Transverse colon (tissue), 4 donors: ENCODE measurements around the gene GPR176. TPM values are rescaled to one million over a fixed set of nuclear protein-coding genes. Genes with fewer than 3 reads are reported as not detected.

Experiments
- DNase-seq: peaks from one replicate; pipeline ENCODE4 v3.0.0-alpha.2; 2019
- H3K27ac ChIP-seq, 4 donors: fragments of 200-600 bp; sonication (generic); 2 replicates each; pipeline ENCODE4 v1.5.1; 2016 to 2018; ENCODE audit warnings: inconsistent platforms in 4 of 4
- H3K27me3 ChIP-seq: fragments of 200-600 bp; sonication (generic); 2 replicates; pipeline ENCODE4 v1.5.1; 2017; ENCODE audit warnings: inconsistent platforms
- H3K36me3 ChIP-seq, 4 donors: fragments of 200-600 bp; sonication (generic); 2 replicates each; pipeline ENCODE4 v1.5.1; 2017 to 2019; ENCODE audit warnings: inconsistent platforms in 4 of 4
- H3K4me1 ChIP-seq, 4 donors: fragments of 200-600 bp; sonication (generic); 2 replicates each; pipeline ENCODE4 v1.5.1; 2017 to 2020; ENCODE audit warnings: inconsistent platforms in 4 of 4
- H3K4me3 ChIP-seq, 4 donors: fragments of 200-600 bp; sonication (generic); 1 replicate in 1 of 4; 2 replicates in 3 of 4; pipeline versions ENCODE4 v1.5.1 to v1.6.1; 2017 to 2019; ENCODE audit warnings: inconsistent platforms in 4 of 4
- H3K9me3 ChIP-seq, 2 donors: fragments of 200-600 bp; sonication (generic); 2 replicates each; pipeline ENCODE4 v1.5.1; 2017 to 2019; ENCODE audit warnings: inconsistent platforms in 2 of 2
- EP300 ChIP-seq: sonication (generic); formaldehyde crosslinking; IDR thresholded peaks from one replicate; pipeline ENCODE4 v1.6.1; 2017; ENCODE audit warnings: antibody characterized with exemption, low read depth
- POLR2A ChIP-seq: fragments of 450-650 bp; IDR thresholded peaks from one replicate; pipeline ENCODE4 v1.6.1; 2016; ENCODE audit warnings: antibody characterized with exemption, mild to moderate bottlenecking, moderate library complexity
- POLR2AphosphoS5 ChIP-seq, 3 donors: sonication (generic); formaldehyde crosslinking; IDR thresholded peaks; one replicate each; pipeline ENCODE4 v1.6.1; 2016; ENCODE audit warnings: antibody characterized with exemption in 3 of 3
- WGBS, 2 donors: methylation state at CpG; one replicate each; pipeline ENCODE4 v1.1.5; 2018; ENCODE audit warnings: low coverage in 1 of 2; 5-methylcytosine and 5-hydroxymethylcytosine counted together
- in situ Hi-C, 4 donors: fragments of 200-750 bp; cut with MboI; loops; one replicate each; pipeline versions ENCODE4 v1.15.0 to v1.15.1; 2017; ENCODE audit warnings: low sequenced_read_pairs in 3 of 4, low pct_ligation_motif_present in 1 of 4, low pct_unique_long_range_greater_than_20kb in 1 of 4
- intact Hi-C: fragments of 100-400 bp; cut with DNase I; formaldehyde crosslinking; loops from one replicate; pipeline ENCODE4 v1.15.1; 2023; ENCODE audit warnings: low total_unique reads
- total RNA-seq, 4 donors: library from RNA; depleted of rRNA; stranded (reverse); fragments of >200 nt; gene quantifications; one replicate each; pipeline ENCODE4 v1.1.0, GENCODE V29; 2016
- TF ChIP-seq, protein P1 (sequence below), 5 experiments: fragments of 200-600 bp in 3 of 5; fragments of 450-650 bp in 2 of 5; sonication (generic) in 3 of 5; IDR thresholded peaks; 1 replicate in 2 of 5; 2 replicates in 3 of 5; pipeline ENCODE4 v1.5.1; 2016 to 2017; ENCODE audit warnings: antibody characterized with exemption in 5 of 5, inconsistent platforms in 3 of 5, mild to moderate bottlenecking in 2 of 5, moderate library complexity in 1 of 5

The GPR176 gene
- total RNA-seq, 4 donors from 2014 or later, result 1.6 to 10.9 (median 2.5) TPM; not detected in 1

DNA sequence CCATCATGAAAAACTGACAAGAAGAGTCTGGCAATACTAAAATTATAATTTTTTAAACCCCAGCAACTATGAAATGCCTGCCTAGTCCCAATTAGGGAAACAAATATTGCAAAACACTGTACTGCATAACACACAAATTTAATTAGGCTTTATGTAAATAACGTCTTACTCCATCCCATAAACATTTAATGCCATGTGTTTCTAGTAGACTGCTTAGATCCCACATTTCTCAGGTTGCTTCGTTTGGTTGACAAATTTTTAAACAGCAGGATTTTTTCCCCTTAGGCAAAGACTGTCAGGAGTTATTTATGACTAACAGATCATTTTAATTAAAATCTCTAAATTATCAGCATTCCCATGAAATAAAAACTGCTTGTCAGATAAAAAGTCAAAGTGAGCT, 43.7 kb upstream of the GPR176 start:
- H3K9me3 ChIP-seq, result no peaks in the 10 kb centered on the region
- no peak for TF ChIP-seq EP300
- WGBS, 2 donors, result 49 to 80% methylated on average over 2 of the region's 2 CpGs
- in situ Hi-C loops (no loop called here), intact Hi-C loops (no loop called here)
- H3K4me1 ChIP-seq, result peaks cover 0 to 2% (median 0%) of the 10 kb centered on the region in 4 donors
- DNase-seq, result no peak
- H3K27me3 ChIP-seq, result no peaks in the 10 kb centered on the region
- peaks cover 0 to 17% (median 7%) of the 10 kb centered on the region in 4 donors for H3K36me3 ChIP-seq
- H3K27ac ChIP-seq, result no peak overlapping the region
- H3K4me3 ChIP-seq, result no peak overlapping the region

DNA sequence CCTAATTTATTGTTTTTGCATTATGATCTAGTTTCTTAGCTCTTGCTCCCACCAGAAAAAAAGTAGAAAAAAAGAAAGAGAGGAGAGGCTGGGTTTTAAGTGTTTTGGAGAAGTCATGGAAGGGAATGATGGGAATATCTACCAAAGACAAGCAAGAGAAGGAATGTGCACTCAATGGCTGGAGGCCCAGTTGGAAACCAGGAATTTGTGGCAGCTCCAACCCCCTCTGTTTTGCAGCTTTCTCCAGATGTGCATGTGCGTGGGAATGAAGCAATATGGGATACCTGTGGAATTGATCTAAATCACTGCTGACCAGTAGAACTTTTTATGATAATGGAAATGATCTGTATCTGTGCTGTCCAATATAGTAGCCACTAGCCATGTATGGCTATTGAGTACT, 41.0 kb upstream of the GPR176 start:
- Histone ChIP-seq H3K4me3 (no peak overlapping the region), H3K4me1 (peaks cover 0 to 2% (median 0%) of the 10 kb centered on the region in 4 donors), H3K27me3 (no peaks in the 10 kb centered on the region), H3K36me3 (peaks cover 0 to 33% (median 7%) of the 10 kb centered on the region in 4 donors), H3K9me3 (no peaks in the 10 kb centered on the region), H3K27ac (no peak overlapping the region)
- in situ Hi-C loops, result no loop called here
- 92% methylated on average over 1 of the region's 1 CpG; no CpG with 5 or more reads in 1 of the 2 donors for WGBS, 2 donors
- no peak for DNase-seq
- TF ChIP-seq, protein P1, sequence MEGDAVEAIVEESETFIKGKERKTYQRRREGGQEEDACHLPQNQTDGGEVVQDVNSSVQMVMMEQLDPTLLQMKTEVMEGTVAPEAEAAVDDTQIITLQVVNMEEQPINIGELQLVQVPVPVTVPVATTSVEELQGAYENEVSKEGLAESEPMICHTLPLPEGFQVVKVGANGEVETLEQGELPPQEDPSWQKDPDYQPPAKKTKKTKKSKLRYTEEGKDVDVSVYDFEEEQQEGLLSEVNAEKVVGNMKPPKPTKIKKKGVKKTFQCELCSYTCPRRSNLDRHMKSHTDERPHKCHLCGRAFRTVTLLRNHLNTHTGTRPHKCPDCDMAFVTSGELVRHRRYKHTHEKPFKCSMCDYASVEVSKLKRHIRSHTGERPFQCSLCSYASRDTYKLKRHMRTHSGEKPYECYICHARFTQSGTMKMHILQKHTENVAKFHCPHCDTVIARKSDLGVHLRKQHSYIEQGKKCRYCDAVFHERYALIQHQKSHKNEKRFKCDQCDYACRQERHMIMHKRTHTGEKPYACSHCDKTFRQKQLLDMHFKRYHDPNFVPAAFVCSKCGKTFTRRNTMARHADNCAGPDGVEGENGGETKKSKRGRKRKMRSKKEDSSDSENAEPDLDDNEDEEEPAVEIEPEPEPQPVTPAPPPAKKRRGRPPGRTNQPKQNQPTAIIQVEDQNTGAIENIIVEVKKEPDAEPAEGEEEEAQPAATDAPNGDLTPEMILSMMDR (IDR thresholded peaks at IDR 0.05), result no peak
- TF ChIP-seq POLR2AphosphoS5 (IDR thresholded peaks at IDR 0.05), result no peak
- no peak for TF ChIP-seq POLR2A
- TF ChIP-seq EP300, result no peak
- intact Hi-C loops, result no loop called here

DNA sequence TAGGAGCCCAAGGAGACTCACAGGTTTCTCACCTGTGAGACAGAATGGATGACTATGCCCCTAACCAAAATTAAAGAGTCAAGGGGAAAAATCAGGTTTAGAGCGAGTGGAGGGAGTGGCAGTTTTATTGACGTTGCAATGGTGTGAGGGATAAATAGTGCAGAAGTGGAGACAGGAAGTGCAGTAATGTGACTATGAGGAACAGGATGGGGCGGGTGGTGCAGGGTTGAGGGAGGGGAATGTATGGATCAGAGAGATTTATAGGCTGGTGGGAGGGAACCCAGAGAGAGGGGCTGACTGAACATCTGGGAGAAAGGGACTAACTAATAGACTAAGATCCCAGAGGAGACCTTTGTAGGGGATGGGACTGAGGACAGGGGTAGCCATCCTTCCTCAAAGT, 40.3 kb upstream of the GPR176 start:
- in situ Hi-C loops (no loop called here), intact Hi-C loops (no loop called here)
- no peaks in the 10 kb centered on the region for H3K27me3 ChIP-seq
- TF ChIP-seq EP300 (no peak), POLR2A (no peak), POLR2AphosphoS5 (IDR thresholded peaks at IDR 0.05) (no peak)
- TF ChIP-seq, protein P1 (IDR thresholded peaks at IDR 0.05), result no peak
- H3K27ac ChIP-seq, result no peak overlapping the region
- no peak for DNase-seq
- 55 to 57% methylated on average over 2 to 3 of the region's 3 CpGs for WGBS, 2 donors
- no peak overlapping the region for H3K4me3 ChIP-seq
- peaks cover 0 to 2% (median 0%) of the 10 kb centered on the region in 4 donors for H3K4me1 ChIP-seq
- H3K36me3 ChIP-seq, result peaks cover 0 to 39% (median 10%) of the 10 kb centered on the region in 4 donors
- H3K9me3 ChIP-seq, result no peaks in the 10 kb centered on the region

DNA sequence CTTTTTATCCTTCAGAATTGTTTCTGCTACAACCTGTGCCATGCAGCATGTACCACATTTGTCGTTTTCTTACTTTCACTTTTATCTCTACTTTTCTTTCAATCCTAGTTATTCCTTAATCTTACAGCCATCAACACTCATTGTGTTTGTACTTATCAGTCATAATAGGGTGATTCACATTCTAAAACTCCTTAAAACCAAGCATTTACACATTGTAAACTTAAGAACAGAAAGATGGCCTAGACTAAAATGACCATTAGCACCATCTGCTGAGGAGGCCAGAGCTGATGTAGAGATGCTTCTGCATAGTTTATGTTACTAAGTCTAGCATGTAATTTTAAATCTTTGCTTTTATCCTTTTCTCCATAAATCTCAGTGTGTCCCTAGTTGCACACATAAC, 39.3 kb upstream of the GPR176 start:
- no peak for DNase-seq
- Histone ChIP-seq H3K27ac (no peak overlapping the region), H3K4me3 (no peak overlapping the region), H3K9me3 (no peaks in the 10 kb centered on the region), H3K4me1 (peaks cover 0 to 2% (median 0%) of the 10 kb centered on the region in 4 donors), H3K27me3 (no peaks in the 10 kb centered on the region), H3K36me3 (peaks cover 0 to 49% (median 14%) of the 10 kb centered on the region in 4 donors)
- intact Hi-C loops (no loop called here), in situ Hi-C loops (no loop called here)
- 63 to 89% methylated on average over 1 of the region's 1 CpG for WGBS, 2 donors
- TF ChIP-seq EP300 (no peak), POLR2AphosphoS5 (IDR thresholded peaks at IDR 0.05) (no peak), POLR2A (no peak)
- TF ChIP-seq, protein P1 (IDR thresholded peaks at IDR 0.05), result no peak

DNA sequence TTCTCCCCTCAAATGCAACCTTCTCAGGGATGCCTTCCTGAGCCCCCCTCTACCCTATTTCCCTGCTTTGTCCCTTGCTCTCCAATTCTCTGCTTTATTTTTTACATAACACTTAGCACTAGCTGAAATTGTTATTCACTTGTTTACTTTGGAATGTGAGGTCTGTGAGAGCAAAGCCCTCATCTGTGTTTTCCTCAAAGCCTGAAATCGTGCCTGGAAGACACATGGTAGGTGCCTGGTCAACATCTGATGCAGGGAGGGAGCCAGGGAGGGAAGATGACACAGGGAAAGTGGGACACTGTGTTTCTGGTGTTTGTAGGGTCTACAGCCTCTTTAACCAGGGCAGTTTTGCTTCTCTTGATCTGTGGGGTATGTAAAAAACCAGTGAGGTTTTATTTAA, 37.4 kb upstream of the GPR176 start:
- H3K4me1 ChIP-seq, result peaks cover 0 to 2% (median 0%) of the 10 kb centered on the region in 4 donors
- DNase-seq, result no peak
- in situ Hi-C loops, result no loop called here
- intact Hi-C loops, result no loop called here
- H3K36me3 ChIP-seq, result peaks cover 0 to 66% (median 14%) of the 10 kb centered on the region in 4 donors
- no peaks in the 10 kb centered on the region for H3K27me3 ChIP-seq
- no peak overlapping the region for H3K27ac ChIP-seq
- WGBS, 2 donors, result 68% methylated on average over 1 of the region's 1 CpG; no CpG with 5 or more reads in 1 of the 2 donors
- TF ChIP-seq POLR2AphosphoS5 (IDR thresholded peaks at IDR 0.05) (no peak), POLR2A (no peak), EP300 (no peak)
- TF ChIP-seq, protein P1 (IDR thresholded peaks at IDR 0.05), result no peak
- no peaks in the 10 kb centered on the region for H3K9me3 ChIP-seq
- H3K4me3 ChIP-seq, result no peak overlapping the region
